Umbilical cord (tissue), 2 donors: ENCODE measurements around the gene SLCO2B1. TPM values are rescaled to one million over a fixed set of nuclear protein-coding genes. Genes with fewer than 3 reads are reported as not detected.
A peak's percentile ranks its signal among the peaks of the same experiment; 100 is the strongest.

Source experiments
- DNase-seq: peaks from one replicate; pipeline ENCODE4 v3.0.0-alpha.2; 2015; ENCODE audit warnings: low spot score
- total RNA-seq: library from RNA; depleted of rRNA; stranded (reverse); fragments of >200 nt; gene quantifications from one replicate; pipeline ENCODE4 v1.2.3, GENCODE V29; 2014; ENCODE audit warnings: low replicate concordance; ENCODE audit not compliant: insufficient read depth

Gene SLCO2B1
- total RNA-seq, 1 donor from 2014 or later, result 45.3 TPM

DNA sequence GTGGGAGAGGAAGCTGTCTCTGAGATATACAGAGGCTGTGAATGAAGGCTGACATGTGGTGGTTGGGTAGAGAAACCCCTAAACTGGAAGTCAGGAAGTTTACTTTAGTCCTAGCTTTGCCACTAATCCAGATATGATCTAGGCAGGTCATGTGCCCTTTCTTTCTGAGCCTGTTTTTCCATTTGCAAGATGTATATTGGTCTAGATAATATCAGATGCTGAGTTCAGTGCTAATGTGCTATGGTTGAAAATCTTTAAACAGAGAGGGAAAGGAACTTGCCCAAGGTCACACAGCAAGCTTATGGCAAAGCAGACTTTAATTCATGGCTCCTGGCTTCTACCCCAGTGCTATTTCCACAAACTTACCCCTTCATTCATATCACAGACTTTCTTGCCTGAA lies 63.9 kb downstream of the SLCO2B1 start:
- DNase-seq, result no peak

DNA sequence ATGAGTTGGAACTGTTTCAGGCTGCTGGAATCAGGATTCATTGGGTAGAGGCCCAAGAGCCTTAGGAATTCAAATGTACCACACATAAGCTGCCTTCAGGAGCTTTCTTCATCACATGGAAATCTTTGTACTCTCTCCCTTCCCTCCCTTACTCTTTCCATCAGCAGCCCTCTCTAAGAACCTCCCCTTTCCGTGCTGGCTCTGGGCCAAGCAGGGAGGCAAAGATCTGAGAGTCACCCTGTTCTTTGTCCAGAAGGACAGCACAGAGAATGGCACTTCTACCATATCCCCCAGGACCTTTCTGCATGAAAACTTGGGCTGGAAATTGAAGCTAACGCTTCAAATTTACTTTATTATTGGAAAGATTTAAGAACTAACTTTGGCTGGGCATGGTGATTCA lies 69.0 kb downstream of the SLCO2B1 start:
- DNase-seq, result no peak

DNA sequence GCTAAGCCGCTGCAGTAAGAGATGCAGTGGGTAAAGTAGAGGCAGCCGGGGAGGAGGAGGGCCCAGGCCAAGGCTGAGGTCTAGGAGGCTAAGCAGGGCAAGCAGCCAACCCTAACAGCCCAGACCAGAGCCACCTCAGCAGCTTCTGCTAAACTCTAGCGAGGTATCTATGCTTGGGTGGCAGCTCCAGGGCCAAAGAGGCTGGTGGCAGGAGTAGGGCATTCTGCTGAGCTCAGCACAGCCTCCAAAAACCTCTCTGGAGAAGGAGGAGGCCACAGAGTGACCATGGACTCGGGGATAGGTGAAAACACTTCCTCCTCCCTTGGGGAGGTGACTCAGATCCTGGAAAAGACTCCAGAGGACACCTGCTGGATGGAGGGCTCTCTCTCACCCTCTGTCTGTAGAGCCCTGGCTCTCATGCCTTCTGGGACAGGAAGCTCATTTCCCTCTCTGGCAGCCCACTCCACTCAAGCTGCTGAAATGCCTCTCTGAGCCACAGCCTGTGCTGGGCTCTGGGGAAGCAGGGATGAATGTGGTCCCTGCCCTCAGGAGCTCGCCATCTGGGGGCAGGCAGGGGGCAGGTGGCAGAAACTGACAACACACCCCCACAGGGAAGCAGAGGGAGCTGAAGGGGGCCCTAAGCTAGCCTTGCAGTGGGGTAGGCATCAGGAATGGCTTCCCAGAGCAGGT lies 73.2 kb downstream of the SLCO2B1 start:
- no peak for DNase-seq

DNA sequence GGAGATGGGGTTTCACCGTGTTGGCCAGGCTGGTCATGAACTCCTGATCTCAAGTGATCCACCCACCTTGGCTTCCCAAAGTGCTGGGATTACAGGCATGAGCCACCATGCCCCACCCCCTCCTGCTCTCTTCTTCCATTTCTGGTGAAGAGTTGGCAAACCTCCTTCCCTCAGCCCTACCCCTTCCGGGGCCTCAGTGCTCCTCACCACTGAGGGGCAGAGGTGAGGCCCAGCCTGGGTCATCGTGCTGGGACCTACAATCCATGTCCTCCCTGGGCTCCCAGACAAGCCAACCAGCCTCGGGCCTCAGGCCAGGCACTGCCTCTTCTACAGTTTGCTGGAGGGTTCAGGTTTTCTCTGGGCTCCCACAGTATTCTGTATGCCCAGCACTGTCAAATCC lies 74.9 kb downstream of the SLCO2B1 start:
- no peak for DNase-seq

DNA sequence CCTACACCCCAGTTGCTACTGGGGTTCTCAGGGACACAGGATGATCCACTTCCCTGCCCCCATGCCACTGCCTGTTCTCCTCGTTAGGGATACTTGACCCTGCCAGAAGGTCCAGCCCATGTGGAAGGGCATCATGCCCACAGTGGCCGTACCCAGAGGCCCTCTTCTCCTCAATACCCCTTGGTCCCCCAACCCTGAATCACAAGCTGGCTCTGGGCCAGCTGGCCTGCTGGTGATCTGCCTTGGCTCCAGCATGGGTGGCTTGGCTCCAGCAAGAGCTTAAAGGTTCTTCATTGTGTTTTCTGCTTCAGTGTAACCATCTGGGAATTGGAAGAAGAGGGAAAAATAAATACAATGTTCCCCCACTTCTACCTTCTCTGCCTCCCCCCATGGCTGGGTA lies 78.6 kb downstream of the SLCO2B1 start:
- no peak for DNase-seq

DNA sequence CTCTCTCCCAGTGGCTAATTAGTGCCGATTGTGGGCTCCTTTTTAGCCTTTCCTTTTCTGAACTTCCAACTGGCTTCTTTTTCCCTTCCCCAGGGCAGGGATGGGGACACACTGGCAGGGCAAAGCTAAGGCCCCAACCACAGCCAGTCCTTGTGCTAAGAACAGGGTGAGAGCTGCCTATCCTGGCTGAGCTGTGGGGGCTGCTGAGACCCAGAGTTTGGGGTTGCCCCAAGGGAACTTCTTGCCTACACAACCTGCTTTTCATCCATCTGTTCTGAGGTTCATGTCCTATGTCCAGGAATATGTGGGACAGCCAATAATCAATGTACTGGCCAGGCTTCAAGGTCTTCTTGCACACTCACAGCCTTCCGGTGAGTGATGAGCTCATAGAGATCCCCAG lies 79.7 kb downstream of the SLCO2B1 start:
- DNase-seq, result no peak

DNA sequence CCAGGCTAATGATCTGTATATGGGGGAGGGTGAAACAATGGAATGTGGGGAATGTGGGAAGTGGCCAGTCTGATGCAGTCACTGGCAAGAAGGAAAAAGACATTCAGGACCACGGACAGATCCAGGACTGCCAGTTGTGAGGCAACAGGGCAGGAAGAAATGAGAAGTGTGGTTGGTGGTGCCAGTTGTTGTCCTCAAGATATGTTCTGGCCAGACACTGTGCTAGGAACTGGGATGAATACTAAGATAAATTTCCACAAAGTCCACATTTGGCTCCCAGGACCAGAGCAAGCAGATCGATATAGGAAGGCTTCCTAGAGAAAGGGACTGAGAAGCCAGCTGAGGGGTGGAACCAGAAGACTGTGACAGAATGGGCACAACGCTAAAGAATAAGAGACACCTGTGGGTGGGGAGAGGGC lies 82.9 kb downstream of the SLCO2B1 start:
- peak; percentile 52 for DNase-seq

DNA sequence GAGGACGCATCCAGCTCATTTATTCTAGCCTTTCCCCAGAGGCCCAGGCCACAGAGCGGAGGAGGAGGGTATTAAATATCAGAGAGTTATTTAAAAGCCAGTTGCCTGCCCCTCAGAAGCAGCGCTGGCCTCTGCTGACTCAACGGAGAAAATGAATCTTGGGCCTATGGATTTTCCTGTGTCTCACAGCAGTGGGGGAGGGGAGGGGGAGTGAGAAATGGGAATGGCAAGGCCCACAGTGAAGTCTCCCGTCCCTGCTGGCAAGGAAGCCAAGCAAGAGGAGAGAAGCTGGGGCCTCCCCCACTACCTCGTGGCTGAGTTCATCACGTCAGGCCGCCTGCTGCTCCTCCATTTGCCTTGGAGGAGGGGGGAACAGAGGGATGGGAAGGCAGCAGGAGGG lies 85.2 kb downstream of the SLCO2B1 start:
- DNase-seq, result no peak

DNA sequence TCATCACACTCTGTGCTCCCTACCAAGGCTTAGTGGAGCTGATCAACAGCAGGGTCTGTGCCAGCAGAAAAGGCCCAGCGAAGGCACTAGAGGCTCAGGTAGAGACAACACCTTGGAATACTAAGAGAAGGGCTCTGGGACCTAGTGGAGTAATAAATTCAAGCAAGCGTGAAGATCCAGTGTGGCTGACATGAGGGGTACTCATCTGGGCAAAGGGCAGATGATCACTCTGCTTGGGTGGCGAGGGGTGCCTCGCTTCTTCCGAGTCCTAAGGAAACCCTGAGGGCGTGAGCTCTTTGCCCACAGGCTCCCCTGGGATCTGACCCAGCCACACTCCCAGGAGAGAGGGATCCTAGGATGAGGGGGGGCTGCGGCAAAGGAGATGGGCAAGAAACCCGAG lies 86.1 kb downstream of the SLCO2B1 start:
- DNase-seq, result no peak

DNA sequence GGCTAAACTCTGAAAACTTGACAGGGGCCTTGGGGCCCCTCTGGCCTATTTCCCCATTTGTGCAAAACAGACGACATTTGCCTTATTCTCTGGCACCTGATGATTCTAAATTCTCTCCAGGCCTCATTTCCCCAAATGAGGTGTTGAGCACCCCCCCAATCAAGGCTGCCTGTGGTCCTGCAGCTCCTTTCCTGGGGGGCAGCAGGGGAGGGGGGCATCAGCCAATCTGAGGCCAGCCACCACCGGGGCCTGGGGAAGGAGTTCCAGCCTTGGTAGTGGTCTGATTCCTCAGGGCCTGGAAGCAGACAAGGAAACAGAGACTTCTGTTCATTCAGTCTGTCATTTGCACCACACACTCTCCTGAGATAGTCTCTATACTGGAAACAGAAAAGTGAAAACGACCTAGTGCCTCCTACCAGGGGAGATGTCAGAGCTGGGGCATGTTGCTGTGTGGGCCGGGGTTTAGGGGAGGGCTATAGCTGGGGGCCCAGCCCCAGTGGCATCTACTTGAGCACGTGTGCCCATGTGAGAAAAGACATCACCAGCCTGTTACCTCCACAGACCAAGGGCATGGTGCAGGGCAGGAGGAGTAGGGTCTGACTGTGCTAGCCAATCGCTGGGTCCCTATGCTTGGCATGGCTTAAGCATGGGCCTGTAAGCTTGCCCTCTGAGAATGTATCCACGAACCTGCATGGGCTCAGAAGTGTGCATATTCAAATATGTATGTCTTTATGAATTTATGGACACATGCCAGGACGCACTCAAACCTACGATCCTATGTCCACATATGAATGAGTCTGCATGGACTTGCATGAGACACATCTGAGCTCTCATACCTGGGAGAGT lies 87.9 kb downstream of the SLCO2B1 start:
- no peak for DNase-seq

DNA sequence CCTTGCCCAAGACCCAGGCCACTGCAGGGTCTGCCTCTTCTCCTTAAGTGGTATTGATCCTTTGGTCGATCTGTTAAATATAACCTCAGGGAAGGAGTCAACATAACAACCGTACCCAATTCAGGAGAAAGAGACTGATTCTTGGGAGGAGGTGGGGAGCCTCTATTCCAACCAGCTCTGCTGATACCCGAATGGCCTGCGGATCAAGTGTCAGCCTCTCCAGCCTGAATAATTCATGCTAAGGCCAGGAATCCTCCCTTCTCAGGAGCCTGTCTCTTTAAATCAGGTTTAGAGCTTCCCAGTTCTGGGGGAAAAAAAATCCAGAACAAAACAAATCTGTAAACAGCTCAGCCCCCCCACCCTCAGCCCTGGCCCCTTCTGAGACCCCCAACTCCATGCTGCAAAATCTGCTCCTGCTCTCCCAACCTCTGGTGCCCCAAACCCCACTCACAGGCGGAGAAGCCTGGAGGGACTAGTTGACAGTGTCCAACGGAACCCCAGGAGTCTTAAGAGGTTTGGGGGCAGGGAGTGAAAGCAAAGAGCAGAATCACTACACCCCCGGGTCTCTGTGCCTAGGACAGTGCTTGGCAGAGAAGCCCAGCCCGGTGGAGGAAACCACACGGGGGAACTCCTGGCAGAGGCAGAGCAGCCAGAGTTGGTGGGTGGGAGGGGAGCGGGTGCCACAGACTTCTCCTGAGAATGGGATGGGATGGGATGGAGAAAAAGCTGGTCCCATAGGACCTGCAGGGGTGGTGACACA lies 88.8 kb downstream of the SLCO2B1 start:
- DNase-seq, result no peak

DNA sequence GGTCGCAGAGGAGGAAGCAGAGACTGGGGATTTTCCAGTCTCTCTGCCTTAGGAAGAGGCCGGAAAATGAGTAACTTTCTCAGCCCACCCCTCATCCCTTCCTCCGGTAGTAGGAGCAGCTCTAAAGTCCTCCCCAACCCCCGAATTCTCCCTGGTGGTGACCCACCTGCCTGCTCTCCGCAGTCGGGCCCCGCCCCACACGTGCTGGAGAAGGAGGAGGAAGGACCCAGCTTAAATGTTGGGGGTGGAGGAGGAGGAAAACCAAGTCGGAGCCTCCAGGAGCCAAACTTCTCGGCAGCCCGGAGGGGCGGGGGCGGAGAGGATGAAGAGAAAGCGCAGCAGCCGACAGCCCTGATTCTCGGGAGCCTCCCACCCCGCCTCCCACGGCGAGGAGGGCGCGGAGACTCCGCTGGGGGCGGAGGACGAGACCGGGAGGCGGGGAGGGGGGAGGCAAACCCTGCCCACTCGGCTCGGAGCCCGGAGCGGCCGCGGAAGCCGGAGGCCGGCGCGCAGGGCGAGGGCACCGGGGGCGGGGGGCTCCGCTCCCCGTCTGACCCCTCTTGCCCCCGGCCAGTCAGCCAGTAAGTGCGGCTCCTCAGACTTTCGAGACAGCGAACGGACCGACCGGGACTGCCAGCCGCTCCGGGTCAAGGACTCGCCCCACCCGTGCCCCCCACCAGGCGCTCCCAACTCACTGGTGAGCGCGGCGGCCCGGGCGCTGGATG lies 89.6 kb downstream of the SLCO2B1 start, which contains the start of gene TPBGL:
TPBGL (plus strand) TSS at position 464 of the 725 bp plus-strand sequence. CDS start 276 bp downstream, outside the sequence.
- DNase-seq, result peak; percentile 43

DNA sequence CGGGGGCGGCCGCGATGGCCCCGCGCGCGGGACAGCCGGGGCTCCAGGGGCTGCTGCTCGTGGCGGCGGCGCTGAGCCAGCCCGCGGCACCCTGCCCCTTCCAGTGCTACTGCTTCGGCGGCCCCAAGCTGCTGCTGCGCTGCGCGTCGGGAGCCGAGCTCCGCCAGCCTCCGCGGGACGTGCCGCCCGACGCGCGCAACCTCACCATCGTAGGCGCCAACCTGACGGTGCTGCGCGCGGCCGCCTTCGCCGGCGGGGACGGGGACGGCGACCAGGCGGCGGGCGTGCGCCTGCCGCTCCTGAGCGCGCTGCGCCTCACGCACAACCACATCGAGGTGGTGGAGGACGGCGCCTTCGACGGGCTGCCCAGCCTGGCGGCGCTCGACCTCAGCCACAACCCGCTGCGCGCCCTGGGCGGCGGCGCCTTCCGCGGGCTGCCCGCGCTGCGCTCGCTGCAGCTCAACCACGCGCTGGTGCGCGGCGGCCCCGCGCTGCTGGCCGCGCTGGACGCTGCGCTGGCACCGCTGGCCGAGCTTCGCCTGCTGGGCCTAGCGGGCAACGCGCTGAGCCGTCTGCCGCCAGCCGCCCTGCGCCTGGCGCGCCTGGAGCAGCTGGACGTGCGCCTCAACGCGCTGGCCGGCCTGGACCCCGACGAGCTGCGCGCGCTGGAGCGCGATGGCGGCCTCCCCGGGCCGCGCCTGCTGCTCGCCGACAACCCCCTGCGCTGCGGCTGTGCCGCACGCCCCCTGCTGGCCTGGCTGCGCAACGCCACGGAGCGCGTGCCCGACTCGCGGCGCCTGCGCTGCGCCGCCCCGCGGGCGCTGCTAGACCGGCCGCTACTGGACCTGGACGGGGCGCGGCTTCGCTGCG lies 90.4 kb downstream of the SLCO2B1 start:
- peak; percentile 88 for DNase-seq

DNA sequence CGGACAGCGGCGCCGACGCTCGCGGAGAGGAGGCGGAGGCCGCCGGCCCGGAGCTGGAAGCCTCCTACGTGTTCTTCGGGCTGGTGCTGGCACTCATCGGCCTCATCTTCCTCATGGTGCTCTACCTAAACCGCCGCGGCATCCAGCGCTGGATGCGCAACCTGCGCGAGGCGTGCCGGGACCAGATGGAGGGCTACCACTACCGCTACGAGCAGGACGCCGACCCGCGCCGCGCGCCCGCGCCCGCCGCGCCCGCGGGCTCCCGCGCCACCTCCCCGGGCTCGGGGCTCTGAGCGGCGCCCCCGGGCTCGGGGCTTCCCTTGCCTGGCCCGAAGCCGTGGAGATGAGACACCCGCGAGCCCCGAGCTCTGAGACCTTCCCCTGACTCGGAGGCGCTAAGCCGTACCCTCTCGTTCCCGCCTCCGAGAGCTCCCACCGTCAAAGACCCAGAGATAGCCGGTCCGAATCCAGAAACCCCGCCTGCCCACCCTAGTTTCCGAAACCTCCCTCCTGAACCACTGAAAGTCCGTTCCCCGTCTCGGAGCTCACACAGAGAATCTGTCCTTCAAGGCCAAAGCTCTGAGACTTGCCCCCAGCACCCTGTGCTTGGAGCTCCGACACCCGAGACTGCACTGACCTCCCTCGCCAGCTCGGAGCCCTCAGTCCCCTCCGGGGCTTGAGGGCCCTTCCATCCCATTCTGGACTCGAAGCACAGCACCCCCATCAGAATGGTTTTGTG lies 91.2 kb downstream of the SLCO2B1 start:
- DNase-seq, result no peak

DNA sequence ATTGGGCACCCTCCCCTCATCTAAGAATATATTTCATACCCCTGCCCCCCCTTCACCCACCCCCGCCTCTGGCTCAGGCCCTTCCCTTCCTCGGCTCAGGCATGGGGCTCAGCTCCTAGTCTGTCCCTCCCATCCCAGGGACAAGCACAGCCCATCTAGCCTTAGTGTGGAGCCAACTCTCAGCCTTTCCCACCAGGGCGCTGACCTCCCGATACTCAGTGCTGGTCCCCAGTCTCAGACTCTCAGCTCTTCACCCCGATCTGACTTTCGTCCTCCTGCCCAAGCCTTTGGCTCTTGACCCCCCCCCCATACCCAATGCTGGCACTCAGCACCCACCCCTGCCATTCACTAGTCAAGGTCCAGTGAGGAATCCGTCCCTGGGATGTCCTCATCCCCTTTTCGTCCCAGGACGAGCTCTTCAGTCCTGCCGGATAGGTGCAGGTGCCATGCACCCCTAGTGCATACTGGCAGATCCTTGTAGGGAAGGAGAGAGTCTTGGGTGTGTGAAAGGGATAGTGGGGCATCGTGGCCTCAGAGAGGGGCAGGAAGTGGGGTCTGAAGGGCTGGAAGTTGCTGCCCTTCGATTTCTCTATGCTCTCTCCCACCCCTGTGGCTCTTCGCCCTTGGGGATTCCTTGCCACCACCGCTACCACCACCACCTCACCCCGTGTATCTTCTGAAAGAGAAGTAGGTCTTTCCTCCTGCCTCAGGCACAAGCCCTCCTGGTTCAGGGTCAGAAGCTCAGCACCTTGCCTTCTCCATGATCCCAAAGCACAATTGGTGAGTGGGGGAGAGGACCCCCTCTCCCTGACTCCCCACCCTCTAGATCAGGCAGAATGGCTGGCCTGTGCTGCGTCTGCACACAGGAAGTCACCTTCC lies 92.1 kb downstream of the SLCO2B1 start:
- DNase-seq, result no peak

DNA sequence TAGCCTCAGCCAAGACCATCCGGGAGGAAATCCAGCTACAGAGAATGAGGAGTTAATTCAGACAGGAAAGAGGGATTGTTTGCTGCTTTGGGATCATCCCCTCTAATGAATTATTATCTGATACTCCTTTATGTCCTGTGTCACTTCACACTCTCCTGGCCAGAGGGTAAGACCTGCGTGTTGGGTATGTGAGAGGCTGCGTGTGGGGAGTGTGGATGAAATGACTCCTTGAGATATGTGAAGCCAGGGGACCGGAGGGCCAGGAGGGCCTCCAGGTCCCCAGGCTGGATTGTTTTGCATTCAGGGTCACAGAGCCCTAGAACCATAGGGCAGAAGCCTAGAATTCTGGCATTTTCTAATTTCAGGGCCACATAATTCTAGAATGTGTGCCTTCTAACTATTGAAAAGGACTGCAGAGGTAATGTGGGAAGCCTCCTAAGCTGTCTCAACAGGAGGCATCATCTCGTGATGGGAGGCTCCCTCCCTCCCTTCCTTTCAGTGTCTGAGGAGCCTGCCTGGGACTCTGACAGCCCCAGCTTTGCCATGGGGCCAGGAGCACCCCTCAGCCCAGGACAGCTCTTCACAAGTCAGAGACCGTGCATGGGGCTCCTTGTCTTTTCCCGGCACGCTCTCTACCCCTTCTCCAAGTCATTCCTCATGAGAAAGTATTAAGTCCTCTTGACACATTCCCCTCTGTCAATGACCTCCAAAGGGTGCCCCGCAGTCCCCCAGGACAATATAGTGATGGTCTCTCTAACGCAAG lies 93.3 kb downstream of the SLCO2B1 start:
- DNase-seq, result no peak

DNA sequence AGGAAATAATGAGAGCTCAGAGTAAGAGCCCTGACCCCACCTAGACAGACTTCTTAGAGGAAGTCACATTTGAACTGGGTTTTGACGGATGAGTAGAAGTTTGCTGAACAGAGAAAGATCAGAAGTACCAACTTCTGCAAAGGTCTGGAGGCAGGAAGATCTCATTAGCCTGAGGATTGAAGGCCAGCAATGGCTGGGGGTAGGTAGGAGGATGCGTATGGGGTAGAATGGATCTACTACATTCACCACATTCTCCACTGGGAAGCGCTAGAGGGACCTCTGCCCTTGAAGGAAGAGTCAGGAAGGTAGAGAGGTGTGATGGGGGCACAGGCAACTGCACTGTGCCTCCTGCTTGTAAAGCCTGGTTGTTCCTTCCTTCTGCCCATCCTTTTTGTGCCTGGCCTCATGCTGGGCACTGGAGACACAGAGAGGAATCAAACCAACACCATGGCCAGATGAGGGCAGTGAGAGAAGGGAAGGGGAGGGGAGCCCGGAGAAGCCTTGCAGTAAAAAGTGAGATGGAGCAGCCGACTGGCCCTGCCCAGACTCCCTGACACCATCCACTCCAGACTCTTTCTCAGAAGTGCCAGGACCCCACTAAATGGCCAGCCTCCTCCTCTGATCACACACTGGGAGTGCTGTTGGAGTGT lies 94.6 kb downstream of the SLCO2B1 start:
- DNase-seq, result no peak
